Measurements from ENCODE around the gene LRRC32.

DNA sequence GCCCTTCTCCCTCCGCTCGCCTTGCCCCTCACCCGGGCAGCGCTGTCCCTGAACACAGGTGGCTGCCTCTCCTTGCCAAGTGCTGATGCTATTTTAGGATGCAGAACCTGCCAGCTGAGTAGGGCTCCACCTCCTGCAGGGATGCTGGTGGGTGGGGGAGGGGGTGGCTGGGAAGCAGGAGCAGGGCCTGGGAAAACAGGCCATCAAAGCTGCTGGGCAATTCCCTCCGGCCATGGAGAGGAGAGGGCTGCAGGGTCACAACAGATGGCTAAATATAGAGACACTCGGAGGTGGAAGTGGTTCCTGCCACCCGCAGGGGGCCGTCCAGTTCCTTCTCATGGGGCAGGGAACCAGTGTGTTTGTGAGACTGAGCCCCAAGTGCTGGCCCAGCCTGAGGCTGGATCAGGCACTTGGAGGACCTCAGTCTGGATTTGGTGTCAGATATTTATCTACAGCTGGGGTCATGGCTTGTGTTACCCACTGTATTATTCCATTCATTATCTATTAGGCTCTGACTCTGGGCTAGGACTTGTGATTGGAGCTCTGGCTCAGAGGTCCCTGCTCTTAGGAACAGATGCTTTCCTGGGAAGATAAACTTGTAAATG lies 59.6 kb downstream of the LRRC32 start:
- TF ChIP-seq, protein P1, sequence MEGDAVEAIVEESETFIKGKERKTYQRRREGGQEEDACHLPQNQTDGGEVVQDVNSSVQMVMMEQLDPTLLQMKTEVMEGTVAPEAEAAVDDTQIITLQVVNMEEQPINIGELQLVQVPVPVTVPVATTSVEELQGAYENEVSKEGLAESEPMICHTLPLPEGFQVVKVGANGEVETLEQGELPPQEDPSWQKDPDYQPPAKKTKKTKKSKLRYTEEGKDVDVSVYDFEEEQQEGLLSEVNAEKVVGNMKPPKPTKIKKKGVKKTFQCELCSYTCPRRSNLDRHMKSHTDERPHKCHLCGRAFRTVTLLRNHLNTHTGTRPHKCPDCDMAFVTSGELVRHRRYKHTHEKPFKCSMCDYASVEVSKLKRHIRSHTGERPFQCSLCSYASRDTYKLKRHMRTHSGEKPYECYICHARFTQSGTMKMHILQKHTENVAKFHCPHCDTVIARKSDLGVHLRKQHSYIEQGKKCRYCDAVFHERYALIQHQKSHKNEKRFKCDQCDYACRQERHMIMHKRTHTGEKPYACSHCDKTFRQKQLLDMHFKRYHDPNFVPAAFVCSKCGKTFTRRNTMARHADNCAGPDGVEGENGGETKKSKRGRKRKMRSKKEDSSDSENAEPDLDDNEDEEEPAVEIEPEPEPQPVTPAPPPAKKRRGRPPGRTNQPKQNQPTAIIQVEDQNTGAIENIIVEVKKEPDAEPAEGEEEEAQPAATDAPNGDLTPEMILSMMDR (conservative IDR thresholded peaks at IDR 0.05; ENCODE audit: low read depth, low read length): no peak
- TF ChIP-seq EZH2 (IDR thresholded peaks at IDR 0.05; ENCODE audit: low read length, unreplicated experiment) (no peak), EZH2phosphoT487 (IDR thresholded peaks at IDR 0.05; ENCODE audit: borderline replicate concordance, low read length) (no peak)

Data from PC-3 (cell line).